Middle frontal gyrus (tissue), 1 donor: ENCODE measurements around the gene UGGT2.
A peak's percentile ranks its signal among the peaks of the same experiment; 100 is the strongest.
"Not testable (repeated sequence)": the region's sequence is repeated elsewhere in the genome, so short reads cannot be mapped to it uniquely, and the experiment has no call there.

Experiments used
- DNase-seq: peaks from one replicate; pipeline ENCODE4 v3.0.0-alpha.2; 2015; ENCODE audit warnings: low spot score; ENCODE audit errors: extremely low spot score

UGGT2 gene

GRCh38 chr13:96053003-96053703, at the start of gene UGGT2:
Gene UGGT2, minus strand, starts transcription at chr13:96053401. Its CDS starts 89 bp downstream, at chr13:96053312.
- peak; percentile 92 for DNase-seq

- DNase-seq = no peak
Observed at GRCh38 chr13:96100457-96101220, 47.4 kb upstream of the UGGT2 start.

- DNase-seq = no peak
Observed at GRCh38 chr13:96093296-96094006, 40.2 kb upstream of the UGGT2 start.

GRCh38 chr13:96091164-96092117, 38.2 kb upstream of the UGGT2 start:
- DNase-seq = no peak

GRCh38 chr13:96090240-96091101, 37.3 kb upstream of the UGGT2 start:
- DNase-seq = no peak

GRCh38 chr13:96089749-96090239, 36.6 kb upstream of the UGGT2 start, which contains the start of gene HS6ST3:
Gene HS6ST3, plus strand, starts transcription at chr13:96090107.
- peak; percentile 11 for DNase-seq

GRCh38 chr13:96089139-96089538, 35.9 kb upstream of the UGGT2 start:
- DNase-seq = no peak

- no peak for DNase-seq
Observed at GRCh38 chr13:96086736-96087135, 33.5 kb upstream of the UGGT2 start.

- no peak for DNase-seq
Observed at GRCh38 chr13:96082640-96083039, 29.4 kb upstream of the UGGT2 start.

- DNase-seq = no peak
Observed at GRCh38 chr13:96081888-96082287, 28.7 kb upstream of the UGGT2 start.

- DNase-seq = no peak
Observed at GRCh38 chr13:96080676-96081075, 27.5 kb upstream of the UGGT2 start.

- no peak for DNase-seq
Observed at GRCh38 chr13:96075953-96076543, 22.8 kb upstream of the UGGT2 start.

GRCh38 chr13:96072392-96072791, 19.2 kb upstream of the UGGT2 start:
- no peak for DNase-seq

GRCh38 chr13:96071504-96071903, 18.3 kb upstream of the UGGT2 start:
- DNase-seq = no peak

- DNase-seq = no peak
Observed at GRCh38 chr13:96068729-96069128, 15.5 kb upstream of the UGGT2 start.

GRCh38 chr13:96065849-96066248, 12.6 kb upstream of the UGGT2 start:
- DNase-seq = no peak

GRCh38 chr13:96052656-96053002, 572 bp downstream of the UGGT2 start:
- DNase-seq = no peak

GRCh38 chr13:96051946-96052345, 1.3 kb downstream of the UGGT2 start:
- not testable (repeated sequence) for DNase-seq

GRCh38 chr13:96051491-96051890, 1.7 kb downstream of the UGGT2 start:
- not testable (repeated sequence) for DNase-seq
